Measurements from ENCODE around the gene ARHGEF17.
"Not testable (repeated sequence)": the region's sequence is repeated elsewhere in the genome, so short reads cannot be mapped to it uniquely, and the experiment has no call there.

The ARHGEF17 gene

DNA sequence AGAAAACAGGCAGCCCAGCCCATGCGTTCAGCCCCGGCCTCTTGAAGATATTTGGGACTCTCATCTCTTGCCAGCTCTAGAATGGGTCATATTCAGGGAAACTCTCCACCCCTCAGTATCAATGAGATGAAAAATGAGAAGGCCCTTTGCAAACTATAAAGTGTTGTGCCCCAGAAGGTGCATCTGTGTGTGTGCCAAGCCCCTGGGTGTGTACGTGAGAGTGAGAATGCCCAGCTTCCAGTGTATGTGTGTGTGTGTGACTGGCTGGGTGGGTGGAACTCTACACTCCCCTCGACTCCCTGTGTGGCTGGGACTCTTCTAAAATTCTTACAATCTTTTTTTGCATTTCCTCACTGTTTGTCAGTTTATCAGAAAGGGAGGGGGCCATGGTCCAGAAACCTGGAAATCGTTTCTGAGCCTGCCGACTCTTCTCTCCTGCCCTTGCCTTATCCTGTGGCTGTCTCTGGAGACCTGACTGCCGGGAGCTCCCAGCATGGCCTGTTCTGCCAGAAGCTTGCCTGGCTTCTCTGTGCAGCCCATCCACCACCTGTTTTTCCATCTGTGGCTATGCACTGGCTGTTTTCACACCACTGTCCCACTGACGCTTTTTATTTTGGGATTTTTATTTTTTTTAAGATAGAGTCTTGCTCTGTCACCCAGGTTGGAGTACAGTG is 34.7 kb upstream of the ARHGEF17 start:
- DNase-seq = no peak

- DNase-seq = not testable (repeated sequence)
These were observed 33.9 kb upstream of the ARHGEF17 start for GRCh38 chr11:73274191-73274590.

DNA sequence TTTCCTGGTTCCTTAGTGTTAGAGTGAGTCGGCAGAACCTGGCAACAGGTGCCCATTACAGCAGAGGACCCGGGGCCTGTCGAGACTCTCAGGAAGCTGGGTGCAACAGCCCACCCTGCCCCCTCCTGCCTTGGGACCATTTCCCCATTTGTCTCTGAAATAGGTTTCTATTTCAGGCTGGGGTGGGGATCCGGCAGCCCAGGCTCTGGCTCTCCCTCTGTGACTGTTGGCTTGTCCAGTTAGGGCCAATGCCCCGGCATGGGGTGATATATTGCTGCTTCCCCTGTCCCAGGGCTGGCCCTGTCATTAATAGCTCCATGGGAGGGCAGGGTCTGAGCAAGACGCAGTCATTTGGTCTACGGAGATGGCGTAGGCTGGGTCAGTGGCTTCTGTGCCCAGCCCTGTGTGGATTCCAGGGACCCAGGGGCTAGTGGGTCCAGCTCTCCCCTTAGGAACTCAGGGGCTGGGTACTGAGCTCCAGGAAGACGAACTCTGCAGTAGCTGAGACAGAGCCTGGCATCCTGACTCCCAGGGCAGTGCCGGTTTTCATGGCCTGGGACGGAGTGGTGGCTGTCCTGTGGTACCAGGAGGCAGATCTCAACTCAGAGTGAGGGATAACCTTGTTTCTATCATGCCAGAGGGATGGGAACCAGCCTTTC is 33.2 kb upstream of the ARHGEF17 start:
- peak in 1 of 58 donors; percentile 11 for DNase-seq

DNA sequence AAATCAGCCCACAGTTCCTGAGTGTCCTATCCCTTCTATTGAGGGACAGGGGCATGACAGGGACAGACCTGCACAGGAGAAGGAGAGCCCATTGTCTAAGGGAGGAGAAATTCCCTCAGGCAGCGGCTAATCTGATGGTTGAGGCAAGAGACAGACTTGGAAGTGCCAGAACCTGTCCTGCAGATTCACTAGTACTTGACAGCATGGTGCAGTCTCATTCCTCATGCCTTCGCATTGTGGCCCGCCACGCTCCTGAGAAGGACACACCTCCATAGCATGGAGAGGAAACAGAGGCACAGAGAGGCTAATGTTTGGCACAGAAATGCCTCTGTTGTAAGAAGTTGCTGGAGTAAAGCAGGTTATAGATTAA is 32.7 kb upstream of the ARHGEF17 start:
- DNase-seq = no peak

- DNase-seq = no peak
These were observed 30.6 kb upstream of the ARHGEF17 start for GRCh38 chr11:73277467-73277866.

- DNase-seq = no peak
These were observed 27.4 kb upstream of the ARHGEF17 start for GRCh38 chr11:73280626-73281025.

DNA sequence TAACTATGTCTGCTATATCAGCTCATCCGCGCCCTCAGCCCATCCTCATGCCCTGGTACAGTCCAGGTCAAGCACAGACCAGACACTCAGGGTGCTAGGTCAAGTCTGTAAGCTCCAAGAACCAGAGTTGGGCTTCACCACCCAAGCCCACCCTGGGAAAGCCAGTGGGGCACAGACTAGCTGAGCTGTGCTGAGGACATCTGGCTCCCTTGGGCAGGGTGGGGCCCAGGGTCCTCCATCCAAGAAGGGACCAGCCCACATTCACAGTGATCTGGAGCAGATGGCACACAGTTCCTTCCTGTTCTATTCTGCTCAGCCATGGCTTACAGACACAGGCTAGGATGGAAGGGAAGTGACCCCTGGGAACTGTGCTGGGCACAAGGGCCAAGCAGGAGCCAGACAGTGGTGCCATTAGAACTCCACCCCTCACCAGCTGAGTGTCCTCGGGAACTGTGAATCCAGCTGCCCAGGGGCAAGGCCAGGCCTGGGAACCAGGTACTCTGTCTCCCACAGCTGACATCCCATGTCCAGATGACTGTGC is 26.8 kb upstream of the ARHGEF17 start:
- no peak for DNase-seq

DNA sequence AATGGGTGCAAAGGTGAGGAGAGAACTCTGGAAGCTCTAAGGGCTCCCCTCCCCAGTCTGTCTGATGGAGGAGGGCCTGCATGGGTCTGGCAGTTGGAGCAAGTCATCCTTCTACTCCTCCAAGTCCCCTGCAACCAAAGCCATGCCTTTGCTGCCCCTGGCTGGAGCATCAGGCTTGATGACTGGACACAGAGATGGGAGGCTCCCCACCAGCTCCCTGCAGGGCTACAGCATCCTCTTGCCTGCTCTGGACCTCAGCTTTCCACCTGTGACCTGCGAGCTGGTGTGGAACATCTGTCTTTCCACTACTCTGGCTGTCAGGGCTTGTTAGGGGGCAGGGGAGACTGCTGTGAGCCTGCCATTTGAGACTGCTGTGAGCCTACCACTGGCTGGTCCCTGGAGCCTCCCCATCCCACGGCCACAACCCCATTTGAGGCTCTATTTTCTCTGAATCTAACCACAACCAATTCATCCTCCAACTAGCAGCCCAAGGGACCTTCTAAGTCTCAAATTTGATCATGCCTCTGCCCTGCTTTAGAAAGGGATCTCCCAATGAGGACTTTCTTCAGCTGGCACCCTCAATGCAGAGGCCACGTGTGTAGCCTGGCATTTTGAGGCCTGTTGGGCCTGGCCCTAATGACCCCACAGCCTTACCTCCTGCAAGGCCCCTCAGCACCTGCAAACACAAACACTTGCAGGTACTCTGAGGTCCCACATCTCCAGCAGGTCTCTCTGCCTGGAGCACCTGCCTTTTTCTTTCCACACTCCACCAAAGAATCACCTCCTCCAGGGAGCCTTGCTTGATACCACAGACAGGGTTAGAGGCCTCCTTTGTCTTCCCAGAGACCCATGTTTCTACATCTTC is 26.0 kb upstream of the ARHGEF17 start:
- no peak for DNase-seq

DNA sequence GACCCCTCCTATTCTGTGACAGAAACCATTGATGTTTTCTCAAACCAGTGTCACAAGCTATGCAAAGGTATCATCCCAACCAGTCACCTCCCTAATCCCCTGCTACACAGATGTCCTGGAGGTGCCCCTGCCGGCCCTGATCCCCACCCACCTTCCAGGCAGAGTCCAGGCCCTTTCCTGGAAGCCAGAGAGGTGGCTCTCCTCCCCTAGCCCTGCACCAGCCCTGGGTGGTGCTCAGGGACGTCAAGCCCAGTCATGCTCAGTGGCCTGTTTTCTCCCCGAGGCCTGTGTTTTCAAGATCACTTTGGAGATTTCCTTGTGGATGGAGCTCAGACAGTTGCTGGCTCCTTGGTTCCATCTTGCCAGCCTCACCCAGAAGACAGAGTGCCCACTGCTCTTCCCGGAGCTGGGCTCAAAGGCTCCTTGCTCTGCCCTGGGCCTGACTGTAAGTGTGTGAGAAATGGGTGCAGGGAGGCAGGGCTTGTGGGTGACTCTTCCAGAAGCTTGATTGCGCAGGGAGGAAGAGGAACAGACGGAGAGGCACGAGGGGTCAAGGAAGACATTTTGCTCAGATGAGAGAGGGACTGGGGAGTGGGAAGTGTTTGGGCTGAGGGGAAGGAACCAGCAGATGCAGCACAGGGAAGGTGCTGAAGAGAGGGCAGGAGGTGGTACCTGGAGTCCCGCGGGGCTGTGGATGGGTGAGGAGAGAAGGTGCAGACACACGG is 24.6 kb upstream of the ARHGEF17 start:
- DNase-seq = no peak

- no peak for DNase-seq
These were observed 24.0 kb upstream of the ARHGEF17 start for GRCh38 chr11:73284106-73284505.

GRCh38 chr11:73285721-73286120 is 22.4 kb upstream of the ARHGEF17 start:
- no peak for DNase-seq

- DNase-seq = no peak
These were observed 21.8 kb upstream of the ARHGEF17 start for GRCh38 chr11:73286240-73286810.

- DNase-seq = no peak
These were observed 20.5 kb upstream of the ARHGEF17 start for GRCh38 chr11:73287400-73288101.

- no peak for DNase-seq
These were observed 19.7 kb upstream of the ARHGEF17 start for GRCh38 chr11:73288192-73288872.

- DNase-seq = peak in 51 of 58 donors; percentile 23 to 80 (median 56)
These were observed 19.0 kb upstream of the ARHGEF17 start for GRCh38 chr11:73288873-73289707.

- DNase-seq = no peak
These were observed 17.5 kb upstream of the ARHGEF17 start for GRCh38 chr11:73290536-73290935.

DNA sequence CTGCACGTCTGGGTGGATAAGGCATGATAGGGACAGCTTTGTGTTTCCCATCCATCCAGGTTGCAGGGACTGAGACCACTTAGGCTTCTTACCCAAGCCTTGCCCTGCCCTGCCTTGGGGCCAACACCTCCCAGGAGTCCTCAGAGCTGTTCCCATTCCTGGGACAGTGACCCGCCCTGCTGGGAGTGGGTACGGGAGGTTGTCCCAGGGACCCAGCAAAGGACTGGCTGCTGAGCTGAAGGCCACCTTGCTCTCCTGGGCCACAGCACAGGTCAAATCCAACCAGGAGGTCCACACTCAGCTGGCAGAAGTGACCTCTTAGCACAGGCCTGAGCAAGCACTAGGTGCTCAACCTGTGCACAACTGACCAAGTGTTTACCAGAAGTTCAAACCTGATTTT is 16.9 kb upstream of the ARHGEF17 start:
- DNase-seq = no peak

DNA sequence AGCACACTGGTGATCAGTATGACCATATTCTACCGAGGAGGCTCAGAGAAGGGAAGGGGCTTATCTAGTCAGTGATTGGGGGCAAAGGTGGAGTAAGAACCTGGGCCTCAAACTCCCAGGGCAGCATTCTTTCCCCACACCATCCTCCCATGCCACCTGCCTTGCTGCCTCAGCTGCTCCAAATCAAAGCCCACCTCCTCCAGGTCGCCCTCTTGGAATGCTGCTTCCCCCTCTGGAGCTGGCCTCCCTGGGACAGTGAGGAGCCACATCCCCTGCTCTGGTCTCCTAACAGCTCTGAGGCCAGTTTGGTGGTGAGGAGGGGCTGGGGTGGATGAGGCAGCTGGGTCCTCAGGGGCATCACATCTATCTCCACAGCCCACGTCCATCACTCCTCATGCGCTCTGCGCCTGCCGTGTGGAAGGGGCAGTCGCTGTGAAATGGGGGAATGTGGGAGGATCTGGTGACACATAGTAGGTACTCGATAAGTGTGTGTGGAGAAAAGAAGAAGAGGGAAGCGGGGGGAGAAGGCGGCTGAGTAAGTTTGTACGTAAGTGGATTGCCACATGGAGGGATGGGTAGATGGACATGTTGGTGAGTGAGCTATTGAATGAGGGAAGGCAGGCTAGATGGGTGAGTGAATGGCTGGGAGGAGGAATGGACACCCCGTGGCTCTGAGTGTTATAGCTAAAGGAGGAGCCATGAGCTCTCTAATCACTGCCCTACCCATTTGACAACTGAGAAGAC is 16.1 kb upstream of the ARHGEF17 start:
- DNase-seq = no peak
